IPS-15b (cell line): ENCODE results near the gene GABPB1.
A peak's percentile ranks its signal among the peaks of the same experiment; 100 is the strongest.
"Not testable (repeated sequence)": the region's sequence is repeated elsewhere in the genome, so short reads cannot be mapped to it uniquely, and the experiment has no call there.

Experiments
- H3K27me3 ChIP-seq: one replicate; pipeline ENCODE4 v1.6.1; 2013; ENCODE audit warnings: low read length; ENCODE audit not compliant: control insufficient read depth, insufficient read depth
- H3K36me3 ChIP-seq: one replicate; pipeline ENCODE4 v1.6.1; 2013; ENCODE audit warnings: low read length; ENCODE audit not compliant: control insufficient read depth, insufficient read depth
- H3K4me1 ChIP-seq: one replicate; pipeline ENCODE4 v1.6.1; 2013; ENCODE audit warnings: mild to moderate bottlenecking, low read length; ENCODE audit not compliant: control insufficient read depth, insufficient read depth
- H3K4me3 ChIP-seq: one replicate; pipeline ENCODE4 v1.5.1; 2013; ENCODE audit warnings: low read depth, low read length
- H3K9ac ChIP-seq: one replicate; pipeline ENCODE4 v1.6.1; 2013; ENCODE audit warnings: low read depth, mild to moderate bottlenecking, low read length
- H3K9me3 ChIP-seq: one replicate; pipeline ENCODE4 v1.6.1; 2013; ENCODE audit warnings: mild to moderate bottlenecking, low read length; ENCODE audit not compliant: control insufficient read depth, insufficient read depth

GABPB1 gene

GRCh38 chr15:50354838-50355618, at the start of gene GABPB1:
TSS of gene GABPB1 (minus strand) at chr15:50355198. CDS start at chr15:50309798, 45,400 bp downstream.
- no peaks in the 10 kb centered on the region for H3K27me3 ChIP-seq
- peaks cover 8% of the 10 kb centered on the region for H3K4me1 ChIP-seq
- H3K9ac ChIP-seq: peak within 1 kb of the TSS; percentile 99
- H3K4me3 ChIP-seq: peak within 1 kb of the TSS; percentile 96
- no peaks in the 10 kb centered on the region for H3K9me3 ChIP-seq
- H3K36me3 ChIP-seq: peaks cover 7% of the 10 kb centered on the region

GRCh38 chr15:50391561-50391960, 36.6 kb upstream of the GABPB1 start:
- H3K9me3 ChIP-seq, H3K9ac ChIP-seq, H3K27me3 ChIP-seq, H3K36me3 ChIP-seq, H3K4me3 ChIP-seq, H3K4me1 ChIP-seq: not testable (repeated sequence)

DNA sequence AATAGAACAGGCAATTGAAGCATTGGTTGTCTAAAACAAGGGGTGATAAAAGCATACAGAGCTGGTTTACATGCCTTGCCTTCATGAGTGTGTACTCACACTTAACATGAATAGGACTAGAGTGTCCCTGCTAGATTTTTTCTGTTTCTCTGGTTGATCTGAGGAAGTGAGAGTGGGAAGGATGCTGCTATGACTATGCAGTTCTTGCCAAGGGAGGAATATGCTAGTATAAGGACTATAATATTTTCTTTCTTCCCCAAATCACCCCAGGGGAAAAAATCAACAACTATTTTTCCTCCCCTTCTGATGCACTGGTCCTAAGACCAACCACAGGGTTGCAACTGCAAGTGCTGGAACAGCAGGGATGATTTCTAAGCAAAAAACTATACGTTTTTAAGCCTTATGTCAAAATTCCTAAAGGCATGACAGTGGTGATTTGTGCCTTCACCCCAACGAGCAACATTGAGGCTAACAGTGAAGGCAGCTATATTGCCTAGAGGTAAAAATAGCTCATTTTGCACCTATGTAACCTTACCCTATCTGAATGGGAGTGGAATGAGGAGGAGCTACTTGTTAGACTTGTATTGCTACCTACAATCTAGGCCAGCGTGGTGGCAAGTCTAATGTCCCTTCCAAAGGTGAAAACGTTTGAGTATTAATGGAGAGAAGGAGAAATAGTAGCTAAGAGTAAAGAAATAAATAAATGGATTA, 35.7 kb upstream of the GABPB1 start:
- Histone ChIP-seq H3K4me3 (no peak overlapping the region), H3K9me3 (no peaks in the 10 kb centered on the region), H3K9ac (no peak overlapping the region), H3K36me3 (no peaks in the 10 kb centered on the region), H3K27me3 (no peaks in the 10 kb centered on the region), H3K4me1 (no peaks in the 10 kb centered on the region)

GRCh38 chr15:50382408-50382807, 27.4 kb upstream of the GABPB1 start:
- H3K9ac ChIP-seq, H3K9me3 ChIP-seq, H3K4me3 ChIP-seq, H3K27me3 ChIP-seq, H3K4me1 ChIP-seq, H3K36me3 ChIP-seq: not testable (repeated sequence)

- Histone ChIP-seq H3K9ac (no peak overlapping the region), H3K9me3 (no peaks in the 10 kb centered on the region), H3K4me1 (peaks cover 2% of the 10 kb centered on the region), H3K27me3 (no peaks in the 10 kb centered on the region), H3K36me3 (no peaks in the 10 kb centered on the region), H3K4me3 (no peak overlapping the region)
Measured at GRCh38 chr15:50381438-50381837, 26.4 kb upstream of the GABPB1 start.

- Histone ChIP-seq H3K27me3 (no peaks in the 10 kb centered on the region), H3K4me3 (no peak overlapping the region), H3K9me3 (no peaks in the 10 kb centered on the region), H3K36me3 (no peaks in the 10 kb centered on the region), H3K4me1 (peaks cover 2% of the 10 kb centered on the region), H3K9ac (no peak overlapping the region)
Measured at GRCh38 chr15:50380089-50380488, 25.1 kb upstream of the GABPB1 start.

GRCh38 chr15:50379413-50379812, 24.4 kb upstream of the GABPB1 start:
- not testable (repeated sequence) for H3K4me1 ChIP-seq, H3K4me3 ChIP-seq, H3K27me3 ChIP-seq, H3K9ac ChIP-seq, H3K36me3 ChIP-seq, H3K9me3 ChIP-seq

DNA sequence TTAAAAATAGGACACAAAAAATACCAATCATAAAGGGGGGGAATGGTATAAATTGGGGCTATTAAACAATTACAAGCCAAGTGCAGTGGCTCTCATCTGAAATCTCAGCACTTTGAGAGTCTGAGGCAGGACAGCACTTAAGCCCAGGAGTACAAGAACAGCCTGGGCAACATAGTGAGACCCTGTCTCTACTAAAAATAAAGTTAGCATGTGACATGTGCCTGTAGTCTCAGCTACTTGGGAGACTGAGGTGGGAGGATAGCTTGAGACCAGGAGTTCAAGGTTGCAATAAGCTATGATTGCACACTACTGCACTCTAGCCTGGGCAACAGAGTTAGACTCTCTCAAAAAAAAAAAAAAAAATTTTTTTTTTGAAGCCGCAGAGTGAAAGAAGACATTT, 23.8 kb upstream of the GABPB1 start:
- H3K4me1 ChIP-seq: peaks cover 2% of the 10 kb centered on the region
- H3K9me3 ChIP-seq: no peaks in the 10 kb centered on the region
- no peaks in the 10 kb centered on the region for H3K27me3 ChIP-seq
- no peaks in the 10 kb centered on the region for H3K36me3 ChIP-seq
- no peak overlapping the region for H3K4me3 ChIP-seq
- no peak overlapping the region for H3K9ac ChIP-seq

GRCh38 chr15:50377867-50378751, 23.1 kb upstream of the GABPB1 start:
- Histone ChIP-seq H3K9me3 (no peaks in the 10 kb centered on the region), H3K4me3 (no peak overlapping the region)

GRCh38 chr15:50369564-50369963, 14.6 kb upstream of the GABPB1 start:
- H3K9ac ChIP-seq, H3K4me1 ChIP-seq, H3K36me3 ChIP-seq, H3K27me3 ChIP-seq, H3K9me3 ChIP-seq, H3K4me3 ChIP-seq: not testable (repeated sequence)

More at GRCh38 chr15:50377867-50378751, 23.1 kb upstream of the GABPB1 start:
- no peaks in the 10 kb centered on the region for H3K27me3 ChIP-seq
- peaks cover 2% of the 10 kb centered on the region for H3K4me1 ChIP-seq
- H3K36me3 ChIP-seq: no peaks in the 10 kb centered on the region
- no peak overlapping the region for H3K9ac ChIP-seq

- Histone ChIP-seq H3K4me3 (no peak overlapping the region), H3K27me3 (no peaks in the 10 kb centered on the region), H3K4me1 (no peaks in the 10 kb centered on the region), H3K36me3 (peaks cover 5% of the 10 kb centered on the region), H3K9ac (no peak overlapping the region), H3K9me3 (no peaks in the 10 kb centered on the region)
Measured at GRCh38 chr15:50365971-50366370, 11.0 kb upstream of the GABPB1 start.
